Measurements from ENCODE around the gene MAGOH. TPM values are rescaled to one million over a fixed set of nuclear protein-coding genes. Genes with fewer than 3 reads are reported as not detected.

MAGOH gene
- polyA plus RNA-seq, 1 donor (not counting 4 experiments of a cell fraction or from before 2014, with no cell fraction given): 104 TPM

GRCh38 chr1:53270873-53271272 lies 32.6 kb upstream of the MAGOH start:
- Histone ChIP-seq H3K9me1 (ENCODE audit: control insufficient read depth, extremely low read depth, insufficient read depth, low read length) (peaks cover 6% of the 10 kb centered on the region), H3K9me3 (ENCODE audit: control insufficient read depth, low read depth, low read length) (no peaks in the 10 kb centered on the region), H3K27ac (ENCODE audit: control insufficient read depth, insufficient read depth, low read length) (no peak overlapping the region), H3K36me3 (ENCODE audit: control insufficient read depth in 2 of 2, extremely low read depth in 1 of 2, insufficient read depth in 2 of 2, low read length in 2 of 2) (peaks cover 7 to 37% of the 10 kb centered on the region in 2 experiments), H3K4me3 (ENCODE audit: control insufficient read depth in 2 of 3, extremely low read depth in 1 of 3, insufficient read depth in 2 of 3, low read depth in 1 of 3, low read length in 3 of 3) (no peak overlapping the region), H4K20me1 (ENCODE audit: control insufficient read depth, extremely low read depth, insufficient read depth, low read length) (no peaks in the 10 kb centered on the region), H3K9ac (ENCODE audit: control insufficient read depth, extremely low read depth, insufficient read depth, low read length) (no peak overlapping the region), H3K4me2 (ENCODE audit: control insufficient read depth, extremely low read depth, insufficient read depth, low read depth, low read length) (no peak overlapping the region), H3K4me1 (ENCODE audit: control insufficient read depth, extremely low read depth, insufficient read depth, low read length) (peaks cover 24% of the 10 kb centered on the region), H3K79me2 (ENCODE audit: control insufficient read depth, insufficient read depth, low read length) (no peaks in the 10 kb centered on the region), H3K27me3 (ENCODE audit: control insufficient read depth, extremely low read depth, insufficient read depth, low read length) (no peaks in the 10 kb centered on the region), H2AFZ (ENCODE audit: control insufficient read depth, low read length) (no peak overlapping the region)
- DNase-seq (ENCODE audit: low read depth, low spot score) (no peak), FAIRE-seq (no peak)
- dilution Hi-C loops (cut with MboI; ENCODE audit: extremely low pct_ligation_motif_present, low sequenced_read_pairs): no loop called here
- TF ChIP-seq CTCF (optimal IDR thresholded peaks at IDR 0.05 in 1 of 3, IDR thresholded peaks at IDR 0.05 in 1 of 3, conservative IDR thresholded peaks at IDR 0.05 in 1 of 3; ENCODE audit: extremely low read depth in 1 of 3, insufficient read depth in 2 of 3, low read length in 3 of 3) (no peak), EZH2 (IDR thresholded peaks at IDR 0.05; ENCODE audit: low read length) (no peak)

- FAIRE-seq (no peak), DNase-seq (ENCODE audit: low read depth, low spot score) (no peak)
- Histone ChIP-seq H3K36me3 (ENCODE audit: control insufficient read depth in 2 of 2, extremely low read depth in 1 of 2, insufficient read depth in 2 of 2, low read length in 2 of 2) (peaks cover 8 to 30% of the 10 kb centered on the region in 2 experiments), H3K9me1 (ENCODE audit: control insufficient read depth, extremely low read depth, insufficient read depth, low read length) (peaks cover 6% of the 10 kb centered on the region), H3K4me2 (ENCODE audit: control insufficient read depth, extremely low read depth, insufficient read depth, low read depth, low read length) (no peak overlapping the region), H3K9me3 (ENCODE audit: control insufficient read depth, low read depth, low read length) (no peaks in the 10 kb centered on the region), H3K9ac (ENCODE audit: control insufficient read depth, extremely low read depth, insufficient read depth, low read length) (no peak overlapping the region), H3K79me2 (ENCODE audit: control insufficient read depth, insufficient read depth, low read length) (no peaks in the 10 kb centered on the region), H2AFZ (ENCODE audit: control insufficient read depth, low read length) (no peak overlapping the region), H3K27ac (ENCODE audit: control insufficient read depth, insufficient read depth, low read length) (no peak overlapping the region), H4K20me1 (ENCODE audit: control insufficient read depth, extremely low read depth, insufficient read depth, low read length) (no peaks in the 10 kb centered on the region), H3K4me3 (ENCODE audit: control insufficient read depth in 2 of 3, extremely low read depth in 1 of 3, insufficient read depth in 2 of 3, low read depth in 1 of 3, low read length in 3 of 3) (no peak overlapping the region), H3K4me1 (ENCODE audit: control insufficient read depth, extremely low read depth, insufficient read depth, low read length) (peaks cover 24% of the 10 kb centered on the region), H3K27me3 (ENCODE audit: control insufficient read depth, extremely low read depth, insufficient read depth, low read length) (no peaks in the 10 kb centered on the region)
- dilution Hi-C loops (cut with MboI; ENCODE audit: extremely low pct_ligation_motif_present, low sequenced_read_pairs): no loop called here
- TF ChIP-seq EZH2 (IDR thresholded peaks at IDR 0.05; ENCODE audit: low read length) (no peak), CTCF (optimal IDR thresholded peaks at IDR 0.05 in 1 of 3, IDR thresholded peaks at IDR 0.05 in 1 of 3, conservative IDR thresholded peaks at IDR 0.05 in 1 of 3; ENCODE audit: extremely low read depth in 1 of 3, insufficient read depth in 2 of 3, low read length in 3 of 3) (no peak)
Observed at GRCh38 chr1:53270107-53270506, 31.8 kb upstream of the MAGOH start.
